Parathyroid adenoma (tissue), 2 donors: ENCODE results near the gene ZNF319.

Experiments used
- H2AFZ ChIP-seq: fragments of 300-600 bp; sonication (generic); one replicate; pipeline ENCODE4 v1.7.0; 2017; ENCODE audit warnings: antibody characterized with exemption, mild to moderate bottlenecking
- H3K27ac ChIP-seq: fragments of 300-600 bp; sonication (generic); one replicate; pipeline ENCODE4 v1.7.0; 2017
- H3K27me3 ChIP-seq: fragments of 300-600 bp; sonication (generic); one replicate; pipeline ENCODE4 v1.7.0; 2017; ENCODE audit warnings: low read length; ENCODE audit not compliant: control insufficient read depth, insufficient read depth
- H3K36me3 ChIP-seq: fragments of 300-600 bp; sonication (generic); one replicate; pipeline ENCODE4 v1.7.0; 2017; ENCODE audit warnings: low read length; ENCODE audit not compliant: control insufficient read depth, insufficient read depth
- H3K4me1 ChIP-seq: fragments of 300-600 bp; sonication (generic); one replicate; pipeline ENCODE4 v1.7.0; 2017; ENCODE audit warnings: control low read depth
- H3K4me2 ChIP-seq: fragments of 300-600 bp; sonication (generic); one replicate; pipeline ENCODE4 v1.7.0; 2017; ENCODE audit warnings: low read length
- H3K4me3 ChIP-seq: fragments of 300-600 bp; sonication (generic); one replicate; pipeline ENCODE4 v1.7.0; 2017; ENCODE audit warnings: low read depth, low read length
- H3K79me2 ChIP-seq: fragments of 300-600 bp; sonication (generic); one replicate; pipeline ENCODE4 v1.7.0; 2017; ENCODE audit warnings: control low read depth
- H3K9ac ChIP-seq: fragments of 300-600 bp; sonication (generic); one replicate; pipeline ENCODE4 v1.7.0; 2017; ENCODE audit warnings: mild to moderate bottlenecking
- H3K9me3 ChIP-seq: fragments of 300-600 bp; sonication (generic); one replicate; pipeline ENCODE4 v1.7.0; 2017; ENCODE audit warnings: low read length; ENCODE audit not compliant: control insufficient read depth
- TF ChIP-seq, protein P1 (sequence below): fragments of 300-600 bp; sonication (generic); IDR thresholded peaks from one replicate; pipeline ENCODE4 v1.7.0; 2017; ENCODE audit warnings: antibody characterized with exemption, mild to moderate bottlenecking
- donor health status: primary hyperparathyroidism.

Gene ZNF319

DNA sequence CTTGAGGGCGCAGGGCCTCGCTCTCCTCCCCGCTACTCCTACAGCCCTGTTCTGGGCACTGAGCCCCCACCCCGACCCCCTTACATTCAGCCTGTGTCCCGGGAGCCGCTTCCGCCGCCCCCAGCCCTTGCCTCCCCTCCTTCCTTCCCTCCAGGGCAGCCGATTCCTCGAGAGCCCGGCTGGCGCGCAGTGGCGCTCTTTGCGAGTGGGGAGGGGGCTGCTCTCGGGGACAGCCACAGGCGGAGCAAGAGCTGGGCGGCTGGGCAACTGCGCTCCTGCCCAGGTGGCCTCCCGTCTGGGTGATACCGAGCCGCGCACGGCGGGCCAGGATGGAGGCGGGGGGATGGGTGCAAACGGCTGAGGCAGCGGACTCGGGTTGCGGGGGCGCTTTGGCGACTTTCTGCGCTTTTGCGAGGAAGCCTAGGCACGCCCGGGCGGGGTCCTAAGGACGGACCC is 26.3 kb upstream of the ZNF319 start:
- peak overlapping the region; percentile 82 for H3K27ac ChIP-seq
- H2AFZ ChIP-seq, result peak overlapping the region; percentile 73
- no peaks in the 10 kb centered on the region for H3K36me3 ChIP-seq
- peak overlapping the region; percentile 86 for H3K4me2 ChIP-seq
- H3K4me3 ChIP-seq, result peak overlapping the region; percentile 84
- H3K4me1 ChIP-seq, result peaks cover 19% of the 10 kb centered on the region
- H3K27me3 ChIP-seq, result no peaks in the 10 kb centered on the region
- TF ChIP-seq, protein P1, sequence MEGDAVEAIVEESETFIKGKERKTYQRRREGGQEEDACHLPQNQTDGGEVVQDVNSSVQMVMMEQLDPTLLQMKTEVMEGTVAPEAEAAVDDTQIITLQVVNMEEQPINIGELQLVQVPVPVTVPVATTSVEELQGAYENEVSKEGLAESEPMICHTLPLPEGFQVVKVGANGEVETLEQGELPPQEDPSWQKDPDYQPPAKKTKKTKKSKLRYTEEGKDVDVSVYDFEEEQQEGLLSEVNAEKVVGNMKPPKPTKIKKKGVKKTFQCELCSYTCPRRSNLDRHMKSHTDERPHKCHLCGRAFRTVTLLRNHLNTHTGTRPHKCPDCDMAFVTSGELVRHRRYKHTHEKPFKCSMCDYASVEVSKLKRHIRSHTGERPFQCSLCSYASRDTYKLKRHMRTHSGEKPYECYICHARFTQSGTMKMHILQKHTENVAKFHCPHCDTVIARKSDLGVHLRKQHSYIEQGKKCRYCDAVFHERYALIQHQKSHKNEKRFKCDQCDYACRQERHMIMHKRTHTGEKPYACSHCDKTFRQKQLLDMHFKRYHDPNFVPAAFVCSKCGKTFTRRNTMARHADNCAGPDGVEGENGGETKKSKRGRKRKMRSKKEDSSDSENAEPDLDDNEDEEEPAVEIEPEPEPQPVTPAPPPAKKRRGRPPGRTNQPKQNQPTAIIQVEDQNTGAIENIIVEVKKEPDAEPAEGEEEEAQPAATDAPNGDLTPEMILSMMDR, result no peak
- H3K9ac ChIP-seq, result peak overlapping the region; percentile 19
- H3K9me3 ChIP-seq, result no peaks in the 10 kb centered on the region
- H3K79me2 ChIP-seq, result peaks cover 11% of the 10 kb centered on the region

DNA sequence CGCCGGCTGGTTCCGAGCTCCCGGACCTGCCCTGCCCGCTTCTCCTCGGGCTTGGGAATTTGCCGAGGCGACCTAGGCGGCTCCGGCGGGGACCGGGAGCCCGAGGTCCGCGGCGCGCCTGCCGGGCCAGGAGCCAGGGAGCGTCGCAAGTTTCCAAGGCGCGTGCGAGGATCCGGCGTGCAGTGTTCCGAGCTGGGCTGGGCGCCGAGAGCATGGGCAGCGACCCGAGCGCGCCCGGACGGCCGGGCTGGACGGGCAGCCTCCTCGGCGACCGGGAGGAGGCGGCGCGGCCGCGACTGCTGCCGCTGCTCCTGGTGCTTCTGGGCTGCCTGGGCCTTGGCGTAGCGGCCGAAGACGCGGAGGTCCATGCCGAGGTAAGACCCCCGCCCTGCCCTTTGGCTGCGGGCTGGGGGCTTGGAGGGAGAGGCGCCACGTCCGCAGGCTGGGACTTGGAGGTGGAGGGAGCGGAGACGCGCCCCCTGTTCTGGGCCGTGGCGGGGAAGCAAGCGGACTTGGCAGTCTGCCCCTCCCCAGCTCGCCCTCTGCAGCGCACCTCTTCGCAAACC is 25.8 kb upstream of the ZNF319 start:
- no peaks in the 10 kb centered on the region for H3K36me3 ChIP-seq
- peak overlapping the region; percentile 73 for H2AFZ ChIP-seq
- no peaks in the 10 kb centered on the region for H3K9me3 ChIP-seq
- peaks cover 19% of the 10 kb centered on the region for H3K4me1 ChIP-seq
- H3K4me3 ChIP-seq, result peak overlapping the region; percentile 84
- peak overlapping the region; percentile 86 for H3K4me2 ChIP-seq
- TF ChIP-seq, protein P1, result no peak
- H3K27ac ChIP-seq, result peak overlapping the region; percentile 82
- peaks cover 11% of the 10 kb centered on the region for H3K79me2 ChIP-seq
- peak overlapping the region; percentile 53 for H3K9ac ChIP-seq
- no peaks in the 10 kb centered on the region for H3K27me3 ChIP-seq

DNA sequence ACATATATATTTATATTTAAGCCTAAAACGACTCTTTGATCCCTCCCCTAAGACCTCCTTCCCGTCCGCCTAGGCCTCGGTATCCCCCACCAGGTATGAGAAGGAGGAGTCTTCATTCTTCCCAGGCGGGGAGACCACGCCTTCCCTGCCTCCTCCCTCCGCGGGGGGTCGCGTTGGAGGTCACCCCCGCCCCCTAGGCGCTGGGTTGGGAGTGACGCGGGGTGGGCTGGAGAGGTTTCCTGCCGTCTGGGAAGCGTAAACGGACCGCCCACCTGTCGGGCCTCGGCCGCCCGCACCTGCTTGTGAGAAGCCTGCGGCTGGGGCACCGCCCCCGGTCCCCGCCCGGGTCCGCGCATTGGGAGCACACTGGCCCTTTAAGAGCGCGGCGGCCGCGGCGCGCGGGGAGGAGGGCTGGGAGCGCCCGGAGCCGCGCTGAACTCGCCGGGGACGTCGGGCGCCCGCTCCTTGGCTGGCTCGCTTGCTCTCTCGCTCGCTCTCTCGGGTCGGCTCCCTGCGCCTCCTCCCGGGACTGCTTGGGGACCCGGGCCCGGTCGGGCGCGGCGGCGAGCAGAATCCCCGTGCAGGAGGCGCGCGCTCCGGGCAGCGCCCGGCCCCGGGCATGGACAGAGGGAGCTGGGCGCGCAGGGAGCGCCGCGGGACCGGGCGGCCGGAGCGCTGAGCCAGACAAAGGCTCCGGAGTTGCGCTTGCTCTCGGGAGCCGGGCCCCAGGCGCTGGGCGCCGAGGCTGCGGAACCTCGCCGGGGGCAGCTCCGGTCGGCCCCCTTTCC is 25.1 kb upstream of the ZNF319 start, which contains the start of gene MMP15:
MMP15 (plus strand) TSS at position 404 of the 788 bp plus-strand sequence. CDS start 597 bp downstream, outside the sequence.
- Histone ChIP-seq H3K27ac (peak within 1 kb of the TSS; percentile 82), H3K36me3 (no peaks in the 10 kb centered on the region), H3K4me2 (peak within 1 kb of the TSS; percentile 86), H3K4me1 (peaks cover 19% of the 10 kb centered on the region), H3K4me3 (peak within 1 kb of the TSS; percentile 84), H3K9ac (peak within 1 kb of the TSS; percentile 53), H2AFZ (peak within 1 kb of the TSS; percentile 73), H3K9me3 (no peaks in the 10 kb centered on the region), H3K79me2 (peaks cover 11% of the 10 kb centered on the region), H3K27me3 (no peaks in the 10 kb centered on the region)
- TF ChIP-seq, protein P1, result no peak

DNA sequence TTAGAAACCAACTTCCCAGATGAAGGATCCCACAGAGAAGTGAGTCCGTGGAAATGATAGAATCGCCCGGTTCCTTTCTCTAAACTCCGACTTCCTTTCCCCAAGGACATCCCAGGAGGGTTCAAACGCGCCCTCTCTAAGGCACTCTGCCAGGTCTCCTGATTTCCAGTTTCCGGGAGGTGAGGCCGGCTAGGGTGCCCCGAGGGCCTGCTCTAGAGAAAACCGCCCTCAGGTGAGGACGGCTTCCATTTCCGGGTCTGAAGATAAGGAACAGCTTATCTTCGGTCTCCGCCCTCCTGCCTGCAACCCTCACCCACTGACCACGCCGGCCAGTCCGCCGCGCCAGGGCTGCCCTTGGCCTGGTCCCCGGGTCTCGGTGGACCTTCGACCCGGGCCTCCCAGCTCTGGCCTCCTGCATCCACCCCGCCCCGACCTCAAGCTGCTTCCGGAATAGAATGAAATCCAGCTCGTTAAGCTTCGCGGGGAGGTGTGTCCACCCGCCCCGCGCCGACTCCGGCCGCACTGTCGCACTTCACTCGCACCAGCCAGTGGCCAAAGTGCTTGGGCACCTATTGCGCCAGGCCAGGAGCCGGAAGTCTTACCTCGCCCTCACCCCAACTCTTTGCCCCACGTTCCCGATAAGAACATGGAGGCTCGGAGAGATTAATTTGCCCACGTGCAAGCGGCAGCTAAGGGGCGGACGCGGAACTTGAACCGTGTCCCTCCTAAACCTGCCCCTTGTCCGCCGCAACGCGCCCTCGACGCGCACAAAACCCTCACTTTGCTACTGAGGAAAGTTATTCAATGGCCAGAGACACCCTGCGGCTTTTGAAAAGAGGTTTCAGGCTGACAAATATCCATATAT is 24.2 kb upstream of the ZNF319 start:
- H3K27me3 ChIP-seq, result no peaks in the 10 kb centered on the region
- peaks cover 19% of the 10 kb centered on the region for H3K4me1 ChIP-seq
- peak overlapping the region; percentile 73 for H2AFZ ChIP-seq

More for the DNA sequence above, 24.2 kb upstream of the ZNF319 start:
- H3K79me2 ChIP-seq, result peaks cover 11% of the 10 kb centered on the region
- H3K27ac ChIP-seq, result peak overlapping the region; percentile 9
- no peak overlapping the region for H3K9ac ChIP-seq
- no peaks in the 10 kb centered on the region for H3K36me3 ChIP-seq
- no peaks in the 10 kb centered on the region for H3K9me3 ChIP-seq
- peak overlapping the region; percentile 86 for H3K4me2 ChIP-seq
- TF ChIP-seq, protein P1, result no peak
- H3K4me3 ChIP-seq, result peak overlapping the region; percentile 84
